ENCODE results near the gene SUPT3H.

The SUPT3H gene

GRCh38 chr6:44788387-44788981 is 589.2 kb downstream of the SUPT3H start:
- DNase-seq (ENCODE audit: low read depth): no peak

DNA sequence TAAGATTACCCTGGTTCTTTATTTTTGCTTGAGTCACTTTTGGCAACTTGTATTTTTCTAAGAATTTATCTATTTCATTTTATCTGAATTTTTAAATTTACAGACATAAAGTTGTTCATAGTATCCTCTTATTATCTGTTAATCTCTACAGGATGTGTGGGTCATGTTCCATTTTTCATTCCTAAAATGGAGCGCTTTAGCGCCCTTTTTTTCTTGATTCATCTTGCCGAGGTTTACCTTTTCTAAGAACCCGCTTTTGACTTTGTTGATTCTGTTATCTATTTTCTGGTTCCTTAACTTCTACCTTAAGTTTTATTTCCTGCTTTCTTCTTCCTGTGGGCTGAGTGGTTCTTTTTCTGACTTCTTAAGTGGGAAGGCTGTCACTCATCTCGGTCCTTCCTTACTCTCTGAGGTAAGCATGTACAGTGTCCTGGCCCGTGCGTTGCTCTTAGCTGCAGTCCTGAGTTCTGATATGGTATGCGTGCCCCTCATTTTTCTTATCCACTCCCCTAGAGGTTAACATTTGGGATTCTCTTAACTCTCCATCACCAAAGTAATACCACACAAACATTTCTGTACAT is 590.4 kb downstream of the SUPT3H start:
- DNase-seq (ENCODE audit: low read depth): no peak

DNA sequence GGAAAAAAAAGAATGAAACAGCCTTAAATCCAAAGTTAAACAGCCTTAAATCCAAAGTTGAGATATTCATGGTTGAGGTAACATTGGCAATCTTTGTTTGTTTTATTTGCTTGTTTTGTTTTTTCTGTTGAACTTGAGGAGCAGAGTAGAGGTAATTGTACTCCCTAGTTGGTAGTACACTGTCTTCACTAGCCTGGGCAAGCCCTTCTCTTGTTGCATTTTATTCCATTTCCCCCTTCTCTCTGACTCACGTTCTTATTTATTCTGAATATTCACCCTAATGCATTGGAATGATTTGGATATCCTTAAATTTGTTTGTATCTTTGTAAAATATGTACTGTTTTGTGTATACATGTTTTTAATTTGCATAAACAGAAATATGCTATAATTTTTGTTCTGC is 592.6 kb downstream of the SUPT3H start:
- no peak for DNase-seq (ENCODE audit: low read depth)

GRCh38 chr6:44784195-44784594 is 593.5 kb downstream of the SUPT3H start:
- DNase-seq (ENCODE audit: low read depth): no peak

DNA sequence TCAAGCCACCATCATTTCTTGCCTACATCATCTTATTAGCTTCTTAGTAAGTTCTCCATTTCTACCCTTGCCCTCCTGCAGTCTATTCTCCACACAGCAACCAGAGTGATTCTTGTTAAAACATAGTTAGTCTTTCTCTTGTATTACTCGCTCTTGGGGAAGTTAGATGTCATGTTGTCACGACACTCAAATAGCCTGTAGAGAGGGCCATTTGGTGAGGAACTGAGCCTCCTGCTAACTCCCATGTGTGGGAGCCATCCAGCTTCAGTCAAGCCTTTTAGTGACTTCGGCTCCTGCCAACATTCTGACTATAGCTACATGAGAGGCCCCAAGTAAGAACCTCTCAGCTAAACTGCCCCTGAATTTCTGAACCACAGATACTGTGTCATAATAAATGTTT is 594.8 kb downstream of the SUPT3H start:
- no peak for DNase-seq (ENCODE audit: low read depth)

- no peak for DNase-seq (ENCODE audit: low read depth)
These were observed 595.7 kb downstream of the SUPT3H start for GRCh38 chr6:44781912-44782597.

- no peak for DNase-seq (ENCODE audit: low read depth)
These were observed 597.6 kb downstream of the SUPT3H start for GRCh38 chr6:44780161-44780560.

GRCh38 chr6:44779130-44779826 is 598.5 kb downstream of the SUPT3H start:
- no peak for DNase-seq (ENCODE audit: low read depth)
